Endothelial cell of umbilical vein (primary cell): Measurements from ENCODE around the gene MED26.

ENCODE experiments used
- EZH2 ChIP-seq: IDR thresholded peaks from 2 replicates; pipeline ENCODE4 v1.6.1; 2012; ENCODE audit warnings: borderline replicate concordance, low read depth, mild to moderate bottlenecking, moderate library complexity, low read length, inconsistent platforms; ENCODE audit not compliant: severe bottlenecking
- FOS ChIP-seq: IDR thresholded peaks from 2 replicates; pipeline ENCODE4 v1.6.1; 2011; ENCODE audit warnings: mild to moderate bottlenecking, low read length, moderate library complexity, borderline replicate concordance; ENCODE audit not compliant: insufficient read depth
- GATA2 ChIP-seq: IDR thresholded peaks from 2 replicates; pipeline ENCODE4 v1.7.0; 2011; ENCODE audit warnings: low read depth, mild to moderate bottlenecking, moderate library complexity, mixed read lengths, low read length; ENCODE audit not compliant: insufficient read length, insufficient read depth
- MYC ChIP-seq: IDR thresholded peaks from one replicate; pipeline ENCODE4 v1.6.1; 2011; ENCODE audit warnings: mild to moderate bottlenecking, low read depth, low read length
- POLR2A ChIP-seq: IDR thresholded peaks from 2 replicates; pipeline ENCODE4 v1.6.1; 2012; ENCODE audit warnings: low read depth, mild to moderate bottlenecking, control low read depth, low read length
- TF ChIP-seq, protein P1 (sequence below), 2 donors: IDR thresholded peaks; 1 replicate in 1 of 2; 2 replicates in 1 of 2; pipeline ENCODE4 v1.5.1; 2011; ENCODE audit warnings: low read length in 2 of 2, mild to moderate bottlenecking in 2 of 2, moderate library complexity in 2 of 2, control low read depth in 1 of 2, inconsistent platforms in 1 of 2, low read depth in 1 of 2; ENCODE audit not compliant: insufficient read depth in 1 of 2; ENCODE audit errors: extremely low read depth in 1 of 2

DNA sequence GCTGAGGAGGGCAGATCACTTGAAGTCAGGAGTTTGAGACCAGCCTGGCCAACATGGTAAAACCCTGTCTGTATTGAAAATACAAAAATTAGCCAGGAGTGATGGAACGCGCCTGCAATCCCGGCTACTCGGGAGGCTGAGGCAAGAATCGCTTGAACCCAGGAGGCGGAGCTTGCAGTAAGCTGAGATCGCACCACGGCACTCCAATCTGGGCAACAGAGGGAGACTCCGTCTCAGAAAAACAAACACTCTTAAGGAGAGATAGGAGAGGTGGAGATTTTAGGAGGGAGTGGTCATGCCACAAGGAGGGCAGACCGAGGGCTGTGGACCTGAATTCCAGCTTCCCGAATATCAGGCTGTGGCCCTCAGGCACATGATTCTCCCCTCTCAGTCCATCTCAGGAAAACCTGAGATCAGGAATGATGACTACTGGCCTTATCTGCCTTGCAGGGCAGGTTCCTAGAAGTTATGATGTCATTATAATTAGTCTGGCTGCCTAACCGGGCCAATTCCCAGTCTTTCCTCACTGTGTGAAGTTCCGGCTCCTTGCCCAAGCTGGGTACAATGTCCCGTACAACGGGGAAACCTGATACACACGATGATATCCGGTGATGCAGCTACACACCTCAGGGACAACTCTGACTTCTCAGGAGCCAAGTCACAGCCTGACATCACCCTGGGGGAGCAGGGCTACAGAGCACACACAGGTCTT, 58.2 kb downstream of the MED26 start:
- TF ChIP-seq, protein P1, sequence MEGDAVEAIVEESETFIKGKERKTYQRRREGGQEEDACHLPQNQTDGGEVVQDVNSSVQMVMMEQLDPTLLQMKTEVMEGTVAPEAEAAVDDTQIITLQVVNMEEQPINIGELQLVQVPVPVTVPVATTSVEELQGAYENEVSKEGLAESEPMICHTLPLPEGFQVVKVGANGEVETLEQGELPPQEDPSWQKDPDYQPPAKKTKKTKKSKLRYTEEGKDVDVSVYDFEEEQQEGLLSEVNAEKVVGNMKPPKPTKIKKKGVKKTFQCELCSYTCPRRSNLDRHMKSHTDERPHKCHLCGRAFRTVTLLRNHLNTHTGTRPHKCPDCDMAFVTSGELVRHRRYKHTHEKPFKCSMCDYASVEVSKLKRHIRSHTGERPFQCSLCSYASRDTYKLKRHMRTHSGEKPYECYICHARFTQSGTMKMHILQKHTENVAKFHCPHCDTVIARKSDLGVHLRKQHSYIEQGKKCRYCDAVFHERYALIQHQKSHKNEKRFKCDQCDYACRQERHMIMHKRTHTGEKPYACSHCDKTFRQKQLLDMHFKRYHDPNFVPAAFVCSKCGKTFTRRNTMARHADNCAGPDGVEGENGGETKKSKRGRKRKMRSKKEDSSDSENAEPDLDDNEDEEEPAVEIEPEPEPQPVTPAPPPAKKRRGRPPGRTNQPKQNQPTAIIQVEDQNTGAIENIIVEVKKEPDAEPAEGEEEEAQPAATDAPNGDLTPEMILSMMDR (IDR thresholded peaks at IDR 0.05; ENCODE audit: extremely low read depth in 1 of 2, insufficient read depth in 1 of 2, low read depth in 1 of 2, low read length in 2 of 2) = no peak
- TF ChIP-seq POLR2A (no peak), GATA2 (no peak), FOS (no peak), MYC (no peak), EZH2 (no peak)
